Measurements from ENCODE around the gene GTPBP2.
"Not testable (repeated sequence)": the region's sequence is repeated elsewhere in the genome, so short reads cannot be mapped to it uniquely, and the experiment has no call there.

GTPBP2 gene, protein sequence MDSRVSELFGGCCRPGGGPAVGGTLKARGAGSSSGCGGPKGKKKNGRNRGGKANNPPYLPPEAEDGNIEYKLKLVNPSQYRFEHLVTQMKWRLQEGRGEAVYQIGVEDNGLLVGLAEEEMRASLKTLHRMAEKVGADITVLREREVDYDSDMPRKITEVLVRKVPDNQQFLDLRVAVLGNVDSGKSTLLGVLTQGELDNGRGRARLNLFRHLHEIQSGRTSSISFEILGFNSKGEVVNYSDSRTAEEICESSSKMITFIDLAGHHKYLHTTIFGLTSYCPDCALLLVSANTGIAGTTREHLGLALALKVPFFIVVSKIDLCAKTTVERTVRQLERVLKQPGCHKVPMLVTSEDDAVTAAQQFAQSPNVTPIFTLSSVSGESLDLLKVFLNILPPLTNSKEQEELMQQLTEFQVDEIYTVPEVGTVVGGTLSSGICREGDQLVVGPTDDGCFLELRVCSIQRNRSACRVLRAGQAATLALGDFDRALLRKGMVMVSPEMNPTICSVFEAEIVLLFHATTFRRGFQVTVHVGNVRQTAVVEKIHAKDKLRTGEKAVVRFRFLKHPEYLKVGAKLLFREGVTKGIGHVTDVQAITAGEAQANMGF

DNA sequence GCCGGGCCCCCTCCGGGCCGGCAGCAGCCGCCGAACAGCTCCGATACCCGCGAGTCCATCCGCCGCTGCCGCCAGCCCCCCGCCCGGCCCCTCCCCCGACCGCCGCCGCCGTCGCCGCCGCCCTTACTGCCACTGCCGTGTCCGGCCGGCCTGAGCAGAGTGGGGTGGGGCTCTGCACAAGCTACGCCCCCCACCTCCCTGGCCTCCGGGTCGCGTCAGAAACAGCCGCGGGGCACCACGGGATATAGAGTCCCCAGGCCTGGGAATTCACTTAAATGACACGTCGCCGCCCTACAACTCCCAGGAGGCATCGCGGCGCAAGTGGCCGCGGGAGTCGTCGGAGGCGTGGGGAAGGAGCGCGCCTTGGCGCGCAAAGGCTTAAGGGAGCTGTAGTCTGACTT is at the start of gene GTPBP2:
Gene GTPBP2 (minus strand): TSS at position 161 of the 401 bp plus-strand sequence. CDS start 102 bp downstream, at position 59.
- DNase-seq (ENCODE audit: low read depth), result peak; percentile 100

DNA sequence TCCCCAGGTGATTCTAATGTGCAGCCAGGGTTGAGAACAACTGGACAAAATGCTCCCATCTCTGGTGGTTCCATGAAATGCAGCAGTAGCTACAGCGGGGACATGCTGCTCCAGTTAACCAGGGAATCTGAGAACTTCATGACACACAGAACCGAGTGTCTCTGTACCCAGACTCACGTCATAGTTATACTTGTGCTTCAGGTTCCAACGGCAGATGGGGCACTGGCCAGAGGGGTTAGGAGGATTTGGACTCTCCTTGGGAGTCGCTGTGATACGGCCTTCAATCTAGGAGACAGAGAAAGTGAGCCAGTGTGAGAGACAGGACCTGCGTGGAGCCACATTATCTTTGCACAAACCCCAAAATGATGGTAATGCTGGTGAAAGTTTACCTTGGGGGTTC is 49.3 kb upstream of the GTPBP2 start:
- DNase-seq (ENCODE audit: low read depth), result no peak

DNA sequence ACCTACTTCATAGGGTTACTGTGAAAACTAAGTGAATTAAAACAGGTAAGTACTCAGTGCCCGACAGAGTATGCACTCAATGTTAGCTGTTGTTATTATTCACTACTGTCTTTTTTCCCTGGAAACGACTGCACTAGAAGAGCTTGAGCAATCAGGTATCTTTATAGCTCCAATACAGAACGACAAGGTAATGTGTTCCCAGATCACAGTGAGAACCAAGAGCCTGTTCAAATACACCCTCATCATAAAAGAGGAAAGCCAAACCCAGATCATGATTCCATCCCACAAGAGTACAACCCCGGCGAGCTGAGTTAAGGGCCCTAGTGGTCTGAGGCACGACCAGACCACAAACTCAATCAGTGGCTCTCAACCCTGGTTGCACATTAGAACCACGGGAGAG is 48.7 kb upstream of the GTPBP2 start:
- DNase-seq (ENCODE audit: low read depth), result no peak

DNA sequence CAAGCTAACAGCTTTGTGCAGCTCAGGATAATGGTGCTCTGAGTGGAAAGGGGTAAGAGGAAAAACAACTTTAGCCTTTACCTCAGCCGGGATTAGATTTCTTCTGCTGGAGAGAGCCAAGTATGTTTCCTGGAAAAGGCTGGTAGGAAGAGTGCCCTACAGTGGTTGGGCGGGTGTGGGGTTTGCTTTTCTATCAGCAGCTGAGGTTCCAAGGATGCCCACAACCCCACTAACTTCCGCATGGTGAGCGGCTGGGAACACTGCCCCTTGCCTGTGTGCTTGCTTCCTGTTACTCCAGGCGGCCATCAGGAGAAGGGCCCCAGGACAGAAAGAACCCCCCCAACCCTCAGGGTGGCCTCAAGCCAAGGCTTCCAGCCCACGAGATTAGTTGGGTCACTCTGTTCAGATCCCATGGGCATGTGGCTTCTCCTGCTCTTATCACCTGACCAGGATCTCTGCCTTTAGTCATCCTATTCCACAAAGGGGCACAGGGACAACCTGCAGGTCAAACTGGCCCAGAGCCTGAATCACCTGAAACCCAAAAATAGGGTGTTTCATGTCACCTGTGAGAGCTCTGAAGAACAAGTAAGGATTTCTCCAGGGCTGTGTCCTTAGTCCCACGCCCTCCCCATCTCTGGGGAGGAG is 48.0 kb upstream of the GTPBP2 start:
- no peak for DNase-seq (ENCODE audit: low read depth)

DNA sequence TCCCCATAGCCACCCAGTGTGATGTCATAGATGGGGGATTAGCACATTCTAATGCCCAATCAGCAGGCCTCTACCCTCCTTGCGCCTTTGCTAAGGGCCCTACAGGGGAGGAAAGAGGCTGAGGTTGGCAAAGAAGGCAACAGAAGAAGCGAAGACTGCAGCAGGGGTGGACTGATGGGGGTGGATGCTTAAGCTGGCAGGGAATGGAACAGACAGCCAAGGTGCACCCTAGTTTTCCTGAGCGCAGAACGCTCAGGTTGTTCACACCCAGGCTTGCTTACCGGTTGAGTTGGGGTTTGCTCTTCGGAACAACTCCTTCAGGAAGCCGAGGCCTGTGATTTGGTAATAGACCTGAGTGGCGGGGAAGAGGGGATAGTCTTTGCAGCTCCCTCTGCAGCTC is 45.9 kb upstream of the GTPBP2 start:
- no peak for DNase-seq (ENCODE audit: low read depth)

DNA sequence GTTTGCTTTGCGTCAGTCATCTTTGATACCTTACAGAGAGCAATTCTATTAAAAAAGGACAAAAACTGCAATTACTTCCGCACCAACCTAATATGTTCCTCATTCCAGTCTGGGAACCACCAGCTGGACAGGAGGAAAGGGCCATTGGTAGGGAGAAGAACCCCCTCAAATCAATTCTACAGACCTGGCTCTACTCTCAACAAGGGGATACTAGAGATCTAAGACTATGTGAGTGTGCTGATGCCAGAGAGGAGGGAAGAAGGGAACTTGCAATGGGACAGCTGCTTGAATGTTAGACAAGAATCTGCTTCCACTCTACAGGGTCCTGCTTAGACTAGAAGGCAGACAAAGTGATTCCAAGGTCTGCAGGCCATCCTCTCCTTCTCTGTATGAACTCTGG is 45.2 kb upstream of the GTPBP2 start:
- no peak for DNase-seq (ENCODE audit: low read depth)

DNA sequence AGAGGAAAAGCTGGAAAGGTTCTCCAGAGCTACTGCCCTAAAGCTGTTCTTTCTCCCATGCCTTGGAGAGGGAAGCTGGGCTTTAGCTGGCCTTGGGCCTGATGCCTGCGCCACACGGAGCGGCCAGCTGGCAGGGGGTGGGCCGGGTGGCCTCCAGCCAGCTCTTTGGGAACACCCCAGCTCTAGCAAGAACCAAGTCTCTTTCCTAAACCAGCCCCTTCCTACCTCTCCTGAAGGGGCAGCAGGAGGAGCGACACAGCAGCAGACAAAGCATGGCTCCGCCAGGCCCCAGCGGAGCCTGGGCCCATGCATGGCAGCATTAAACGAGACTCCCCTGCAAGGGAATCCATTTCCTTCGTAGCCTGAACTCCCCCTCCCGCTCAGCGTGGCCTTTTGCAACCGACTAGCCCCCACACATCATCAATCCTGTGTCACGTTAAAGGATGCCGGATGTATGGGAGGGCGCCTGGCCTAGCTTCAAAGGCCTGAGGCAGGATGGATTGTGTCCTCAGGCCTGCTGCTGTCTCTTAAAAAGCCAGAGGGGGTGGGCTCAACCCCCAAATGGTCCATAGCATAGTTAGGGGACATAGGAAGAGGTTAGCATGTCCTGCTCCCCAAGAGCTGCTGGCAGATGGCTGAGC is 44.5 kb upstream of the GTPBP2 start:
- DNase-seq (ENCODE audit: low read depth), result no peak

DNA sequence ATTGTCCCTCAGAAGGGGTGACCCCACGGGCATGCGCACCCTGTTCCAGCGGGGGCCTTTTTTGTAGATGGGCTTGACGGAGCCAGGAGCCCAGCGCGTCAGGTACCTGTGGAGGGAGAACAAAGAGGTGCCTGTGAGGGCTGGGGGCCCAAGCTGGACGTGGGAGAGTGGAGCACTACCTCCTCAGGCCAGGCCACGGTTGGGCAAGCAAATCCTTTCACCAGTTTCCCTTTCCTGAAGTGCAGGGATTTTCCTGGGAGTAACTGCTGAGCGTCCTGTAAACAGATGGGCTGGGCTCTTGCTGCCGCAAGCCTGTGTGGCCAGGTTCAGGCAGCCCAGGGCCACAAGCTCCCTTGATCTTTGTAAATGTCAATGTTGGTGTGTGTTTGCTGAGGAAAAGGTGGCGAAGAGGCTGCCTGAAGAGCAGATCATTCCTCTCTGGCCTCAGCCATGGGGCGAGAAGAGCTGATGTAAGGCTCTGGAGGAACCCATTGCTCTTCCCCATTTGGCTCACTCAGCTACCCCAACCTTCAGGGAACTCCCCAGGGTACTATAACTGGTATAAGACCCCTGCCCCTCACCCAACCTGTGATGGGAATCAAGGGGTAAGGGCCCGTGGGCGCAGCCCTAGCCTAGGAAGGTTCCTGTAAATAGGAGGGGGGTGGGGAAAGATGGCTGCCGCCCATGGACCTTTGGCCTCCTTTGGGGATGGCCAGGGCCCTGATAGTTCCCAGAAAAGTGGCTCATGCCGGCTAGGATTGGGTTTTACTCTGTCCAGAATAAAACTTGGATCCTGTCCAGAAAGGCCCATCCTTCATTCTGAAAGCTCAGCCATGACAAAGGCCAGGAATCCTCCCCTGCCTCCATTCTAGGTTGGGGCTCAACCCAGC is 43.0 kb upstream of the GTPBP2 start:
- DNase-seq (ENCODE audit: low read depth), result no peak

DNA sequence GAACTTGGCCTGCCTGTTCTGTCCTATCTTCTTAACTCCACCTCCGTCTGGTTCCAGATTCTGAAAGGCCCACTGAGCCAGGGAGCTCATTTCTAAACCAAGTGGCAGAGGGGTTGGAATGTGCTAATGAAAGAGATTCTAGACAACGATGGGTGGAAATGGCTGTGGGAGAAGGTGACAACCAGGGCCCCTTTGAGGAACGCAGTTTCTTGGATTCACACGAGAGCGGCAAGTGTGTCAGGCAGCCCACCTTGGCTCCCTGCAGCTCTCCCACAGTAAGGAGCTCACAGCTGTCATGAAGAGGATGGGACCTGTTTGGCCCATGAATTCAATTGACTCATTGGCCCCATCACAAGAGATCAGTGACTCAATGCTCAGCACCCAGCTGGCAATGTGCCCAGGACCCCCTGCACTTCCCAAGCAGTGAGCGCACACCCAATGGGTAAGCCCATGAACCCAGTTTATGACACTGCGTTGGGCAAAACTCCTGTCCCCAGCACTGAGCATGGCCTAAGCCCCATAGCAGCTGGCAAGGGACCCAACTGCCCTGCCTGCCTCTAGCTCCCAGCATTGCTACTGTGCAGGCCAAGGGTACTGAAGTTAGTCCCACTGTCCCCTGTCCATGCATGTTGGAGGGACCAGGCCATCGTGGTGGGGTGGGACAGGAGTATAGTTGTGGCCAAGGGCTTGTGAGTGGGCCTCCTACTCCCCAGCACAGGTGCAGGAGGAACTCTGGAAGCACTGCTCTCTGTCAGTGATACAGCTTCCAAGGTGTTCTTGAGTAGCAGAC is 42.1 kb upstream of the GTPBP2 start:
- no peak for DNase-seq (ENCODE audit: low read depth)

DNA sequence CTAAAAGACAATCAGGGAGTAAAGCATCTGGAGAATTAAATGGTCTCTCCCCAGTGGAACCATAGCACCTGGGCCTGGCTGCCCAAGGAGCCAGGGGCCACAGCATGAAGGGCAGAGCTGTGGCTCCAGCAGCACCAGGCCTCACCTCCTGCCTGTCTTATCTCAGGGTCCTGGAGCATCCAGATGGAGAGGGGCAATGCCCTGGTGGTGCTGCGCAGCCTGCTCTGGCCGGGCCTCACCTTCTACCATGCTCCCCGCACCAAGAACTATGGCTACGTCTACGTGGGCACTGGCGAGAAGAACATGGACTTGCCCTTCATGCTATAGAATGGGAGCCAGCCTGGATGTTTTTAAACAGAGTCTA is 41.5 kb upstream of the GTPBP2 start:
- DNase-seq (ENCODE audit: low read depth), result no peak

DNA sequence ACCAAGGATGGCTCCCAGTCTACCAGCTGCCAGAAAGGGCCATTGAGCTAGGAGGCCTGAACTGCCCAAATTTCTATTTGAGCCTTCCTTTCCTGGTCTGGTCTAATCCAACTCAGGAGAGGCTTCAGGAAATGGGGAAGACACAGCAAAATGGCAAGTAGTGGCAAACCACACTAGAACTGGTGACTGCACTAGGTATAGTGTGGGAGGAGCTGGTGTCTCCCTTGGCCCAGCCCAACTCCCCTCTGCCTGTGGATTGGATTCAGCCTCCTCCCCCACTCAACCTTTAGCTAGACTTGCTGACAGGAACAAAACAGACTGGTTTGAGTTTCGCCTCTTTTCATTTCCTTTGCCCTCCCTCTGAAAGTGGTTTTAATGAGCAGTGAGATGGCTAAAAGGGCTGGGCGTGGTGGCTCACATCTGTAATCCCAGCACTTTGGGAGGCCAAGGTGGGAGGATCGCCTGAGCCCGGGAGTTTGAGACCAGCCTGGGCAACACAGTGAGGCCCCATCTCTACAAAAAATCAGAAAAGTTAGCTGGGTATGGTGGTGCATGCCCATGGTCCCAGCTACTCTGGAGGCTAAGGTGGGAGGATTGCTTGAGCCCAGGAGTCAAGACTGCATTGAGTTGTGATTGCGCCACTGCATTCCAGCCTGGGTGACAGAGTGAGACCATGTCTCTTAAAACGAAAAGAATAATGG is 41.0 kb upstream of the GTPBP2 start:
- no peak for DNase-seq (ENCODE audit: low read depth)

DNA sequence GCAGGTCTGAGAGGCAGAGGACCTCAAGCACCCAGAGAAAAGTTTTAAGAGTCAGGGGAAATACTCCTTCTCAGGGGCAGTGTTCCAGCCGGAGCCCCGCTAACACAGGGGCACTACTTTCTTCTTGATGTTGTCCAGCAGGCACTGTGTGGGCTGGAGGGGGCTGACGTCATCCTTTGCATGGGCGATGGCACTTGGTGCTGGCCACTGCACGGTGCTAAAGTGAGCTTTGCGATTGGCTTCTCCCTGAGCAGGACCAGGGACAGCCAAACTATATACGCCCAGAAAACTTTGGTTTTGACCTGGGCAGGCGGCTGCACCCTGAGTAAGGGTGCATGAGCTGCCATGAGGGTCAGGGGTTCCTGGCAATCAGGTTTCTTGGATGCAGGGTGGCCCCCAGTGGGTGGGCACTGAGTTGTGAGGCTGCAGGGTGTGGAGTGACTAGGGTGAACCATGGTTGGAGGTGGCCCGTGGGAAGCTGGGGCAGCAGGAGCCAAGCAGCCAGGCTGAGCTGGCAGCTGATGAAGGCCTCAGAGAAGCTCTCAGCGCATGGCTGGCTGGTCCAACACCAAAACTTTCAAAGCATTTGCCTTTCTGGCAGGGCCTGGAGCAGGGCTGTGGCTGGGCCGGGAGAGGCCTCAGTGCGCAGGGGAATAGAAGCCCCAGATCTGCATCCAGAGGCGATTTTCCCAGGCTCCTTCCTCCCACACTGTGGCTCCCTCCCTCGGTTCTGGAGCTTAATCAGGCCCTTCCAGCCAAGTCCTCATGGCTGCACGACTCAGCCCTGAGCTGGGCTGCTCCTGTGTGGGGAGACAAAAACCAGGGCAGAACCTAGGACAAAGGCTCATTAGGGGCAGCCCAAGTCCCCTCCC is 40.2 kb upstream of the GTPBP2 start:
- peak; percentile 56 for DNase-seq (ENCODE audit: low read depth)

DNA sequence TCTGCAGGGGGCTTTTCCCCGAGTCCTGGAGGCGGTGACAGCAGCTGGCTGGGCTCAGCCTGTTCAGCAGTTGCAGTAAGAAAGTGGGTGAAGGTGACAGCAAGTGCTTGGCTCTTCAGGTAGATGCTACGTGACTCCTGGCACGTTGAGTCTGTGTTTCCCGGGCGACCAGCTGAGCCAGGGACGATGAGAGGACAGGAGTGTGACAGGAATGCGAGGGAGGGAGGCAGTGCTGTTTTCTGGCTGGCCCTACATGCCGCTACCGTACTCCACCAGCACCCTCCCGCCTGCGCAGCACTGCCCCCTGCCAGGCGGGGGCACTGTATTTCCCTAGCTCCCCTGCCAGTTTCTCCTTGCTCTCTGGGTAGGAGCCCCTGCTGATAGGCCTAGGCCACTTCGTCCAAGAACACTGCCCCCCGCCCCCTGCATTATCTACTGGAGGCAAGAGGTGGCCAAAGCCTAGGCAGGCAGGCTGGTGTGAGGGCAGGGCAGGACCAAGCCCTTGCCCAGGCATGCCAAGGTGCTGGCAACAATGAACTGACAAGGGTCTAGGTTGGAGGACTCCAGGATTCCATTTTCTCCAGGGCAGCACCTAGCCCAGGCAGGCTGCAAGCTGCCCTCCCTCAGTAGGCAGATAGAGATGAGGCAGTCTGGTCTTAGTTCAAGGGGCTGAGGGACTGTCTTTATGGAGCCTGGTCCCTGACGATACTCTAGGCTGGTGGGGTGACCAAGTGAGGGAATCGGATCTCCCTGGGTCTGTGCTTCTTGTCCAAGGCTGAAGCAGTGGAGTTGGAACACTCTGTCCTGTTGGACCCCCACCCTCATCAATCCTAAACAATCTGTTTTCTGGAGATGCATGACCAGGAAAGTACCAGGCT is 39.3 kb upstream of the GTPBP2 start:
- DNase-seq (ENCODE audit: low read depth), result peak; percentile 63

DNA sequence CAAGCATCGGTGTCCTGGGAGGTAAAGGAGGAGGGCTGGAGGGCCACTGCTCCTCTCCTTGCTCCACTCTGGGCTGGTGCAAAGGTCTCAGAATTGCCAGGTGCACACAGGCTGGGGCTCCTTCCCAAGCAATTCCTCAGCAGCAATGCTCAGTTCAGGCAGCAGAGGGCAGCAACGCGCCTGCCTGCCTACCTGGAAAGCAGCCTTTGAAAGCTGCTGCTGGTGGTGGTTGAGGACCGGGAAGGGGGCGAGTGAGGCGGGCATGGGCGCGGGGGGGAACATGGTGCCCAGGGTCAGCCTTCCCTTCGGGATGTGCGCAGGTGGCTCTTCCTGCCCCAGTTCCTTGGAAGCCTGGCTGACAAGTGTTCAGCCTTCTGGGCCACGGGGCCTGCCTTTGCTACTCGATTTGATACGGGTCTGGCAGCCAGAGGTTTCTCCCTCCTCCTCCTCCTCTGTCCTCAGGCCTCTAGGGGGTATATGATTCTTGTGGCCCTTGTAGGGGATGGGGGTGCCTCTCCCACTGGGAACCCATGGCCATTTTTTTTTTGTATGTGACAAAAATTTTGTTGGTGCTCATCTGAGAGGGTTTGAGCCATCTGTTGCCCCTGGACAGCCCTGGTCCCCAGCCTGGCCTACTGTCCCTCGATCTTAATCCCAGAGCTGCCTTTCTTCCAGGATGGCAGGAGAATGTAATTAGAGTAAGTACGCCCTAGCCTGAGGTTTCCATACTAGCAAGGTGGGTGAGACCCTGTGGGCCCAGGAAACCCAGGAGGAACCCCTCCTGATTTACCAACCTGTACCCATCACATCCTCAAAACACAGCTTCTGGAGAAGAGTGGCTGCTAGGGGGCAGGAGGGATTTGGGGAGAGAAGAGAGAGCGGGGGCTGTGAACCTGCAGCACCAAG is 38.4 kb upstream of the GTPBP2 start:
- DNase-seq (ENCODE audit: low read depth), result peak; percentile 75

DNA sequence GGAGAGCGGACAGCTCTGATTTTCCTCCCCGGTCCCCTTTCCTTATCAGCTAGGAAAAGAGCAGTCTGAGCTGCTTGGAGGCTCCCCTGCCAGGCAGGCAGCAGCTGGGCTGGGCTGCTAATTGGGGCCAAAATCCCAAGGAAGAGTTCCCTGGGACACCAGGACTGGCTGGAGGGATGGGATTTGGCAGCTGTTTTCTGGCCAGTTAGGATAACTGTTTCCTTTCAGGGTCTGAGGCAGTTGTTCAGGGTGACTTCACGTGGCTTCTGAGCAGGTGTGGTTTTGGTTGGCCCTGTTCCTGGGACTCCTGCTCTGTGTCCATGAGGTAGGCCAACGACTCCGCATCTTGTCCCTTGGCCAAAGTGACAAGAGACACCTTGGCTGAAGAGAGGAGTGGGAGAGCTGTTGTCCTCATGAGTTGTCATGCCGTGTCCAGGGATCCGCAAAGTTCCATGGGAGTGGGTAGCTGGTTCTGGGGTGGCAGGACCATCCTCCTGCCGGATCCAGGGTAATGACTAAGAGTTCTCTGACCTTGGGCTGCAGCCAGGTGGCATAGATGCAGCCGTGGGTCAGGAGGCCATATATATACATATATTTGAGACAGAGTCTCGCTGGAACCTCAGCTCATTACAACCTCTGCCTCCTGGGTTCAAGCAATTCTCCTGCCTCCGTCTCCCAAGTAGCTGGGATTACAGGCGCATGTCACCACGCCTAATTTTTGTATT is 37.3 kb upstream of the GTPBP2 start:
- DNase-seq (ENCODE audit: low read depth), result no peak

DNA sequence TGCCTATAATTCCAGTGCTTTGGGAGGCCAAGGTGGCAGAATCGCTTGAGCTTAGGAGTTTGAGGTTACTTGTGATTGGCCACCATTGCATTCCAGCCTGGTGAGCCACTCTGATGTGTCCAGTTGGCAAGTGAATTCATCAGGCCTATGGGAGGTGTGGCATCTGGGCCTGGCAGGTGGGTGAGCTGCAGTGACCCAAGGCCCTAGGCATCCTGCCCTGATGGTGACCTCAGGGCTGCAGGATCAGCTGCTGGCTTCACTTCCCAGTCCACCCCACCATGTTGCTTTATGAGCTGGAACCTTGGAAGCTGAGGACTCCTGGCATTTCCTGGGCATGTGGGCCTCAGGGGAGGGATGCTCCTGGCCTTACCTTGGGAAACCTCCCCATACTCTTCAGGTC is 36.3 kb upstream of the GTPBP2 start:
- peak; percentile 52 for DNase-seq (ENCODE audit: low read depth)

DNA sequence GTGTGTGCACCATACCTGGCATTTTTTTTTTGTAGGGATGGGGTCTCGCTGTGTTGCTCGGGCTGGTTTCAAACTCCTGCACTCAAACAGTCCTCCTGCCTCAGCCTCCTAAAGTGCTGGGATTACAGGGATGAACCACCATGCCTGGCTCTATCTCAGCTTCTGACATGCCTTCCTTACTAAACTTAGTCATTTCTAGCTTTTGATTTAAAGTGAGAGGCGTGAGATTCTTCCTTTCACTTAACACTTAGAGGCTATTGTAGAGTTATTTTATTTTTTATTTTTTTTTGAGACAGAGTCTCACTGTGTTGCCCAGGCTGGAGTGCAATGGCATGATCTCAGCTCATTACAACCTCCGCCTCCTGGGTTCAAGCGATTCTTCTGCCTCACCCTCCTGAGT is 33.9 kb upstream of the GTPBP2 start:
- DNase-seq (ENCODE audit: low read depth), result not testable (repeated sequence)

Data from ELR (cell line).